ENCODE data around the gene TET2.
A peak's percentile ranks its signal among the peaks of the same experiment; 100 is the strongest.

Gene TET2

GRCh38 chr4:105215609-105216313, 69.1 kb downstream of the TET2 start:
- DNase-seq (ENCODE audit: extremely low spot score, insufficient read length, low read depth) (no peak), FAIRE-seq (peak; percentile 66)

GRCh38 chr4:105225500-105225899, 78.8 kb downstream of the TET2 start:
- DNase-seq (ENCODE audit: extremely low spot score, insufficient read length, low read depth) = no peak
- no peak for FAIRE-seq

- DNase-seq (ENCODE audit: extremely low spot score, insufficient read length, low read depth) (no peak), FAIRE-seq (no peak)
Observed at GRCh38 chr4:105227054-105227453, 80.4 kb downstream of the TET2 start.

- no peak for DNase-seq (ENCODE audit: extremely low spot score, insufficient read length, low read depth)
- no peak for FAIRE-seq
Observed at GRCh38 chr4:105230287-105230686, 83.6 kb downstream of the TET2 start.

- no peak for FAIRE-seq
Observed at GRCh38 chr4:105232374-105232773, 85.7 kb downstream of the TET2 start.

GRCh38 chr4:105234582-105234981, 87.9 kb downstream of the TET2 start:
- FAIRE-seq (peak; percentile 12), DNase-seq (ENCODE audit: extremely low spot score, insufficient read length, low read depth) (no peak)

More at GRCh38 chr4:105232374-105232773, 85.7 kb downstream of the TET2 start:
- no peak for DNase-seq (ENCODE audit: extremely low spot score, insufficient read length, low read depth)

- no peak for DNase-seq (ENCODE audit: extremely low spot score, insufficient read length, low read depth)
- FAIRE-seq = peak; percentile 86
Observed at GRCh38 chr4:105236202-105236915, 89.7 kb downstream of the TET2 start.

GRCh38 chr4:105236916-105237311, 90.2 kb downstream of the TET2 start:
- FAIRE-seq (no peak), DNase-seq (ENCODE audit: extremely low spot score, insufficient read length, low read depth) (no peak)

- DNase-seq (ENCODE audit: extremely low spot score, insufficient read length, low read depth) (no peak), FAIRE-seq (no peak)
Observed at GRCh38 chr4:105240037-105240436, 93.4 kb downstream of the TET2 start.

- DNase-seq (ENCODE audit: extremely low spot score, insufficient read length, low read depth) (no peak), FAIRE-seq (no peak)
Observed at GRCh38 chr4:105241451-105241850, 94.8 kb downstream of the TET2 start.

GRCh38 chr4:105243446-105243845, 96.8 kb downstream of the TET2 start:
- FAIRE-seq (no peak), DNase-seq (ENCODE audit: extremely low spot score, insufficient read length, low read depth) (no peak)

- DNase-seq (ENCODE audit: extremely low spot score, insufficient read length, low read depth) (no peak), FAIRE-seq (no peak)
Observed at GRCh38 chr4:105246712-105247111, 100.0 kb downstream of the TET2 start.

GRCh38 chr4:105248613-105249012, 101.9 kb downstream of the TET2 start:
- FAIRE-seq = no peak
- DNase-seq (ENCODE audit: extremely low spot score, insufficient read length, low read depth) = no peak

- no peak for DNase-seq (ENCODE audit: extremely low spot score, insufficient read length, low read depth)
- peak; percentile 71 for FAIRE-seq
Observed at GRCh38 chr4:105257817-105258495, 111.3 kb downstream of the TET2 start.

GRCh38 chr4:105265689-105266088, 119.0 kb downstream of the TET2 start:
- FAIRE-seq = no peak
- no peak for DNase-seq (ENCODE audit: extremely low spot score, insufficient read length, low read depth)

- DNase-seq (ENCODE audit: extremely low spot score, insufficient read length, low read depth) (no peak), FAIRE-seq (no peak)
Observed at GRCh38 chr4:105267280-105267679, 120.6 kb downstream of the TET2 start.

GRCh38 chr4:105272002-105272401, 125.3 kb downstream of the TET2 start:
- no peak for DNase-seq (ENCODE audit: extremely low spot score, insufficient read length, low read depth)
- no peak for FAIRE-seq

GRCh38 chr4:105273230-105273629, 126.6 kb downstream of the TET2 start:
- no peak for FAIRE-seq
- no peak for DNase-seq (ENCODE audit: extremely low spot score, insufficient read length, low read depth)

GRCh38 chr4:105274090-105274489, 127.4 kb downstream of the TET2 start:
- DNase-seq (ENCODE audit: extremely low spot score, insufficient read length, low read depth) = no peak
- FAIRE-seq = peak; percentile 36

GRCh38 chr4:105274504-105274903, 127.8 kb downstream of the TET2 start:
- DNase-seq (ENCODE audit: extremely low spot score, insufficient read length, low read depth) = no peak
- FAIRE-seq = no peak
